Measurements from ENCODE around the gene CETN3. TPM values are rescaled to one million over a fixed set of nuclear protein-coding genes. Genes with fewer than 3 reads are reported as not detected.

CETN3 gene
- total and polyA plus RNA-seq, 2 of the 8 experiments (the other 6 are each of a cell fraction or from before 2014, with no cell fraction given): 4.8 to 43.8 TPM

DNA sequence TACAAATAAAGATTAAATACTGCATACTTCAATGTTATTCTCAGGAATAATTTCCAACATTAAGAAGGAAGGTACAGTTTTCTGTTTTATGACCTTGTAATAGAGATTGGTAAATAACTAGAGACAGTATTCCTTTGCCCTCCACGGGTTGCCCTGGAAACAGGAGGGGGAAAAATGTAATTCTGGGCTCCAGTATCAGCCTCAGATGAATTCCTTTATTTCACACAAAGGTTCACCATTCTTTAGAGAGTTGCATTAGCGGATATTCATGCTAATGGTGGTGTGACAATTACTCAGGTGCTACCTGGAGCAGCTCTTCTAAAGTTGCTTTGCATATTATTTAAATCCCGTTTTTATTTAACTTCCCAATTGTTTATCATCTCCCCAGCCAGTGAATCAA lies 42.6 kb downstream of the CETN3 start (continued):
- TF ChIP-seq TCF12 (IDR thresholded peaks at IDR 0.05; ENCODE audit: low read depth, low read length) (no peak), POLR2A (IDR thresholded peaks at IDR 0.05; ENCODE audit: control extremely low read depth in 1 of 2, low read depth in 2 of 2, low read length in 2 of 2) (no peak), ZNF274 (IDR thresholded peaks at IDR 0.05; ENCODE audit: borderline replicate concordance, extremely low read depth, low read length) (no peak), ASH2L (IDR thresholded peaks at IDR 0.05; ENCODE audit: low read length) (no peak), YY1 (IDR thresholded peaks at IDR 0.05; ENCODE audit: low read depth, low read length) (no peak), SRF (IDR thresholded peaks at IDR 0.05; ENCODE audit: low read depth, low read length) (no peak)
- TF ChIP-seq, protein P1, sequence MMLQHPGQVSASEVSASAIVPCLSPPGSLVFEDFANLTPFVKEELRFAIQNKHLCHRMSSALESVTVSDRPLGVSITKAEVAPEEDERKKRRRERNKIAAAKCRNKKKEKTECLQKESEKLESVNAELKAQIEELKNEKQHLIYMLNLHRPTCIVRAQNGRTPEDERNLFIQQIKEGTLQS (IDR thresholded peaks at IDR 0.05; ENCODE audit: insufficient read depth, low read depth, low read length): no peak

All from H1 (cell line).